Mesothelial cell of epicardium (in vitro differentiated cells): Measurements from ENCODE around the gene CASP12. TPM values are rescaled to one million over a fixed set of nuclear protein-coding genes. Genes with fewer than 3 reads are reported as not detected.
"Not testable (repeated sequence)": the region's sequence is repeated elsewhere in the genome, so short reads cannot be mapped to it uniquely, and the experiment has no call there.

Experiments
- DNase-seq, 2 experiments: peaks; one replicate each; pipeline ENCODE4 v3.0.0; 2021; ENCODE audit warnings: low spot score in 2 of 2; ENCODE audit not compliant: unreplicated experiment in 2 of 2
- H3K27ac Mint-ChIP-seq: 2 replicates; pipeline ENCODE4 v1.8.0; 2021; ENCODE audit warnings: mixed read lengths
- H3K27me3 Mint-ChIP-seq: 2 replicates; pipeline ENCODE4 v1.8.0; 2021; ENCODE audit warnings: low read depth, mixed read lengths
- H3K36me3 Mint-ChIP-seq: 2 replicates; pipeline ENCODE4 v1.8.0; 2021; ENCODE audit warnings: mixed read lengths
- H3K4me1 Mint-ChIP-seq: 2 replicates; pipeline ENCODE4 v1.8.0; 2021; ENCODE audit warnings: mixed read lengths
- H3K4me3 Mint-ChIP-seq: 2 replicates; pipeline ENCODE4 v1.8.0; 2021; ENCODE audit warnings: mild to moderate bottlenecking, moderate library complexity, mixed read lengths
- H3K9me3 Mint-ChIP-seq: 2 replicates; pipeline ENCODE4 v1.8.0; 2021; ENCODE audit warnings: mixed read lengths
- total RNA-seq: library from RNA; stranded (reverse); gene quantifications from 3 replicates; pipeline ENCODE4 v1.2.1, GENCODE V29; 2021
- TF ChIP-seq, protein P1 (sequence below): fragments of 200-600 bp; sonication (generic); IDR thresholded peaks from one replicate; pipeline ENCODE4 v1.5.0; 2021; ENCODE audit warnings: antibody characterized with exemption; ENCODE audit not compliant: unreplicated experiment

Gene CASP12
- not detected in 3 replicates for total RNA-seq

DNA sequence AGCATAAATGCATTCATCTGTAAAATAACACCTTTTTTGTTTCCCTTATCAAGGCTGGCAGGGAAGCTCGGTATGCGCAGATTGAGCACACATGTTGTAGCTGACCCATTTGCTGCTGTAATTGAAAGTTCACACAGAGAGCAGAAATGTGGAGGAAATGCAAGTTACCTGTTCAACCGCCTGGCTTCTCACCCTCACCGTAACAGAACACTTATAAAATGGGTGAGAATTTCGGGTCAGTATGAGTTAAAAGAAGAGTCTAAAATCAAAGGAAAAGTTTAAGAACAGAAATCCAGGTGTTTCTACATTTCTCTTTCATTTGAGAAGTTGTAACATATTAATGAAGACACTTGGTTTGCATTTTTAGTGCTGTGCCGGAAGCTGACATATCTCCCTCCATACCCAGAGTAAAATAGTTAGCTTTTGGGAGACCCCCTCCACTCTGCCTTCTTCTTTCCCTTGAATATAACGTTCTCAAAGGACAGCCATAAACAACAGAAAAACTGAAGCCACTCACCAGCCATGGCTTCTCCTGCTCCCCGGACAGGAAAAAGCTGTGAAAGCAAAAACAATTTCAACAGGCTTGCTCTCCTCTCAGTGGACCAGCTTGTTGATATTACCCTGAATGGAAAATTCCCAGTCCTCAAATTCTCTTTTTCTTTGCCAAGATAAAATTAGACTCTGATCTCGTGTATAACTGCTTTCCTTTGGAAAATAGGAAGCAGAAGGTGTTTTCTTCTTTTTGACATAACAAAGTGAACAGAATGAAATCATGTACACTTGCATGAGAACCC lies at the start of gene CASP12:
CASP12 (minus strand) TSS at position 570 of the 794 bp plus-strand sequence.
- no peak within 1 kb of the TSS for H3K4me3 Mint-ChIP-seq
- H3K27ac Mint-ChIP-seq, result peak within 1 kb of the TSS; percentile 19
- no peaks in the 10 kb centered on the region for H3K27me3 Mint-ChIP-seq
- peaks cover 24% of the 10 kb centered on the region for H3K4me1 Mint-ChIP-seq
- peaks cover 14% of the 10 kb centered on the region for H3K9me3 Mint-ChIP-seq
- no peak for DNase-seq
- no peaks in the 10 kb centered on the region for H3K36me3 Mint-ChIP-seq
- TF ChIP-seq, protein P1, sequence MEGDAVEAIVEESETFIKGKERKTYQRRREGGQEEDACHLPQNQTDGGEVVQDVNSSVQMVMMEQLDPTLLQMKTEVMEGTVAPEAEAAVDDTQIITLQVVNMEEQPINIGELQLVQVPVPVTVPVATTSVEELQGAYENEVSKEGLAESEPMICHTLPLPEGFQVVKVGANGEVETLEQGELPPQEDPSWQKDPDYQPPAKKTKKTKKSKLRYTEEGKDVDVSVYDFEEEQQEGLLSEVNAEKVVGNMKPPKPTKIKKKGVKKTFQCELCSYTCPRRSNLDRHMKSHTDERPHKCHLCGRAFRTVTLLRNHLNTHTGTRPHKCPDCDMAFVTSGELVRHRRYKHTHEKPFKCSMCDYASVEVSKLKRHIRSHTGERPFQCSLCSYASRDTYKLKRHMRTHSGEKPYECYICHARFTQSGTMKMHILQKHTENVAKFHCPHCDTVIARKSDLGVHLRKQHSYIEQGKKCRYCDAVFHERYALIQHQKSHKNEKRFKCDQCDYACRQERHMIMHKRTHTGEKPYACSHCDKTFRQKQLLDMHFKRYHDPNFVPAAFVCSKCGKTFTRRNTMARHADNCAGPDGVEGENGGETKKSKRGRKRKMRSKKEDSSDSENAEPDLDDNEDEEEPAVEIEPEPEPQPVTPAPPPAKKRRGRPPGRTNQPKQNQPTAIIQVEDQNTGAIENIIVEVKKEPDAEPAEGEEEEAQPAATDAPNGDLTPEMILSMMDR, result no peak

DNA sequence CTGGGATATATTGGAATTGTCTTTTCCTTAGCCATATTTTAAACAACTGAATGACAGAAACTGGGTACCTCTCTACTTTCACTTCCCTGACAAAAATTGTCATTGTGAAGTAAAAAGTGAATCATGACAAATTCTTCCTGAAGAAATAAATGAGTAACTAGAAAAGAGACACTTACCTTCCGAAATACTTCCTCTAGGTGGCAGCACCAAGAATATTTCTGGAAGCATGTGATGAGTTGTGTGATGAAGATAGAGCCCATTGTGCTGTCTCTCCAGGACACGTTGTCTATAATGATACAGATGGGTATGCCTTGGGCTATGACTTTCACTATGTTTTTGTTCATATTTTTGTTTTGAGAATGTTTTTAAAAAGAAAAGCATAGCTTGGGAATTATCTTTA lies 48.6 kb upstream of the CASP12 start:
- Mint-ChIP-seq H3K4me1 (no peaks in the 10 kb centered on the region), H3K4me3 (no peak overlapping the region), H3K27me3 (no peaks in the 10 kb centered on the region), H3K36me3 (peaks cover 54% of the 10 kb centered on the region), H3K9me3 (peaks cover 21% of the 10 kb centered on the region), H3K27ac (no peak overlapping the region)
- TF ChIP-seq, protein P1, result peak; percentile 45
- DNase-seq, result no peak

DNA sequence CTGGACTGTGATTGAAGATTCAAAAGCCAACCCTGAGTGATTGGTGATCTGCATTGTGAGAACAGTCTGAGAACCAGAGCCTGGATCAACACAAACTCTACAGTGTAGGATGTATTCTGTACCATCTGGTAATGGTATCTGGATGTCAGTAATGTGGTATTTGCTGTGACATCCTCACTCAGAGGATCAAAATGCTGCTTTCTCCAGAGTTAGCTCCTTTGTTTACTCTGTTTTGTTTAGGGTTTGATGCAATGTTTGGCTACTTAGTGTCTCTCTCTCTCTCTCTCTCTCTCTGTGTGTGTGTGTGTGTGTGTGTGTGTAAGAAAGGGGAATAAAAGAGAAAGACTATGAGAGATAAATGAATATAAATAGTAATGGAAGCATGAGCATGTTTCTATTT lies 45.8 kb upstream of the CASP12 start:
- Mint-ChIP-seq H3K4me3 (no peak overlapping the region), H3K27me3 (no peaks in the 10 kb centered on the region), H3K36me3 (peaks cover 39% of the 10 kb centered on the region), H3K9me3 (peaks cover 20% of the 10 kb centered on the region), H3K27ac (no peak overlapping the region), H3K4me1 (no peaks in the 10 kb centered on the region)
- no peak for DNase-seq
- TF ChIP-seq, protein P1, result no peak

DNA sequence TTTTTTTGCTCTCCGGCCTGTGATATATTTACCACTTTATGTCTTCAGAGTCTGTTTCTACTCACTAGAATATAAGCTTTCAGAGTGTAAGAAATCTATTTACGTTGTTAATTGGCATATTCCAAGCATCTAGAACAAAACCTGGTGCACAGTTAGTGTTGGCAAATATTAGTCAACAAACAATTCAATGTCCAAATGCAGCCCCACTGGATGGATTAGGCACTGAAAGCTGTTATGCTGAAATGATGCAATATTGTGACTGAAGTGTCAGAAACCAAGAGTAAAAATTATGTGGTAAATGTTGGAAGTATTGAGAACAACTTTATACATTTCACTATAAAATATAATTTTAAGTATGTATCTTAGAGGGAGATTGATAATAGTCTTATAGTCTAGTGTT lies 45.3 kb upstream of the CASP12 start:
- Mint-ChIP-seq H3K4me1 (no peaks in the 10 kb centered on the region), H3K9me3 (peaks cover 16% of the 10 kb centered on the region), H3K4me3 (no peak overlapping the region), H3K27me3 (no peaks in the 10 kb centered on the region), H3K27ac (no peak overlapping the region), H3K36me3 (peaks cover 34% of the 10 kb centered on the region)
- TF ChIP-seq, protein P1, result no peak
- DNase-seq, result no peak

DNA sequence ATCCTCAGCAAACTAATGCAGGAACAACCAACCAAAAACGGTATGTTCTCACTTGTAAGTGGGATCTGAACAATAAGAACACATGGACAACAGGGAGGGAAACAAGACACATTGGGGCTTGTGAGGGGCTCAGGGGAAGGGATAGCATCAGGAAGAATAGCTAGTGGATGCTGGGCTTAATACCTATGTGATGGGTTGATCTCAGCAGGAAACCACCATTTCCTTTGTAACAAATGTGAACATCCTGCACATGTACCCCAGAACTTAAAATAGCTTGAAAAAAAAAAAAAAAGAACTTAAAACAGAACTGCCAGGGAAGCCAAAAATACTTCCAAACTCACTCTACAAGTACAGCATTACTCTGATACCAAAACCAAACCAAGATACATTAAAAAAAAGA lies 36.3 kb upstream of the CASP12 start:
- H3K27ac Mint-ChIP-seq, result no peak overlapping the region
- H3K9me3 Mint-ChIP-seq, result peaks cover 57% of the 10 kb centered on the region
- peaks cover 14% of the 10 kb centered on the region for H3K36me3 Mint-ChIP-seq
- no peak for DNase-seq
- no peak overlapping the region for H3K4me3 Mint-ChIP-seq
- TF ChIP-seq, protein P1, result no peak
- no peaks in the 10 kb centered on the region for H3K4me1 Mint-ChIP-seq
- no peaks in the 10 kb centered on the region for H3K27me3 Mint-ChIP-seq

DNA sequence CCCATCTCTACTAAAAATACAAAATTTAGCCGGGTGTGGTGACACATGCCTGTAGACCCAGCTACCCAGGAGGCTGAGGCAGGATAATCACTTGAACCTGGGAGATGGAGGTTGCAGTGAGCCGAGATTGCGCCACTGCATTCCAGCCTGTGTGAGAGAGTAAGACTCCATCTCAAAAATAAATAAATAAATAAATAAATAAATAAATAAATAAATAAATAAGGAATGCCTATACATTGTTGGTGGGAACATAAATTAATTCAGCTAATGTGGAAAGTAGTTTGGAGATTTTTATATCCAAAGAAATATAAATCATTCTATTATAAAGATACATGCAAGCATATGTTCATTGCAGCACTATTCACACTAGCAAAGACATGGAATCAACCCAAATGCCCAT lies 35.8 kb upstream of the CASP12 start:
- not testable (repeated sequence) for H3K27ac Mint-ChIP-seq, H3K4me1 Mint-ChIP-seq, H3K27me3 Mint-ChIP-seq, DNase-seq, H3K4me3 Mint-ChIP-seq
- Mint-ChIP-seq H3K9me3 (peaks cover 62% of the 10 kb centered on the region), H3K36me3 (peaks cover 19% of the 10 kb centered on the region)
